Endothelial cell (in vitro differentiated cells): ENCODE data around the gene ST7. TPM values are rescaled to one million over a fixed set of nuclear protein-coding genes. Genes with fewer than 3 reads are reported as not detected.

Experiments
- DNase-seq: peaks from one replicate; pipeline ENCODE4 v3.0.0; 2021; ENCODE audit warnings: low spot score
- H3K27ac Mint-ChIP-seq: one replicate; pipeline ENCODE4 v1.8.0; 2021; ENCODE audit warnings: mixed read lengths, inconsistent platforms; ENCODE audit not compliant: unreplicated experiment
- H3K27me3 Mint-ChIP-seq: one replicate; pipeline ENCODE4 v1.8.0; 2021; ENCODE audit warnings: mild to moderate bottlenecking, moderate library complexity, mixed read lengths, inconsistent platforms; ENCODE audit not compliant: unreplicated experiment
- H3K36me3 Mint-ChIP-seq: one replicate; pipeline ENCODE4 v1.8.0; 2021; ENCODE audit warnings: mild to moderate bottlenecking, low read depth, mixed read lengths, inconsistent platforms; ENCODE audit not compliant: unreplicated experiment
- H3K4me1 Mint-ChIP-seq: one replicate; pipeline ENCODE4 v1.8.0; 2021; ENCODE audit warnings: mild to moderate bottlenecking, mixed read lengths, inconsistent platforms; ENCODE audit not compliant: unreplicated experiment
- H3K4me3 Mint-ChIP-seq: one replicate; pipeline ENCODE4 v1.8.0; 2021; ENCODE audit warnings: mild to moderate bottlenecking, mixed read lengths, inconsistent platforms; ENCODE audit not compliant: unreplicated experiment
- H3K9me3 Mint-ChIP-seq: one replicate; pipeline ENCODE4 v1.8.0; 2021; ENCODE audit warnings: mixed read lengths, inconsistent platforms; ENCODE audit not compliant: unreplicated experiment
- CTCF ChIP-seq: fragments of 200-600 bp; sonication (generic); IDR thresholded peaks from one replicate; pipeline ENCODE4 v1.5.0; 2021; ENCODE audit warnings: antibody characterized with exemption; ENCODE audit not compliant: unreplicated experiment
- total RNA-seq: library from RNA; stranded (reverse); fragmentation: NEBNext Ultra II Directional; extraction: Animal tissue kit (Norgen Biotek cat#: 25700); gene quantifications from one replicate; pipeline ENCODE4 v1.2.1, GENCODE V29; 2021; ENCODE audit not compliant: unreplicated experiment

The ST7 gene
- total RNA-seq, 1 donor from 2014 or later: 44.1 TPM

DNA sequence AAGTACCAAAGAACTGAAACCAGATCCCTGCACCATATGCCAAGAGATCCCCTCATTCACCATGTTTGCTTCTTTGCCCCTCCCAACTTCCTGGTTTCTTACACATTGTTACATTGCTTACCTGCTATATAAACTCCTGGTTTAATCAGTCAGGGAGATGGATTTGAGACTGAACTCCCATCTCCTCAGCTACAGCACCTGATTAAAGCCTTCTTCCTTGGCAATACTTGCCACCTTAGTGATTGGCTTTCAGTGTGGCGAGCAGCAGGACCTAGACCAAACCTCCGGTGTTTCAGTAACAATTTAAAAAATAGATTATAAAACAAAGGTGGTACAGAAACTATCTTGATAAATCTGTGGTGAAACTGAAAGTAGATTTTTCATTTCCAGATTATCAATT, 122.6 kb downstream of the ST7 start:
- no peaks in the 10 kb centered on the region for H3K9me3 Mint-ChIP-seq
- H3K27me3 Mint-ChIP-seq: no peaks in the 10 kb centered on the region
- H3K4me1 Mint-ChIP-seq: peaks cover 9% of the 10 kb centered on the region
- TF ChIP-seq CTCF: no peak
- H3K36me3 Mint-ChIP-seq: peaks cover 5% of the 10 kb centered on the region
- H3K27ac Mint-ChIP-seq: no peak overlapping the region
- no peak overlapping the region for H3K4me3 Mint-ChIP-seq
- DNase-seq: no peak

GRCh38 chr7:117076426-117076943, 123.2 kb downstream of the ST7 start:
- peaks cover 9% of the 10 kb centered on the region for H3K4me1 Mint-ChIP-seq
- peaks cover 5% of the 10 kb centered on the region for H3K36me3 Mint-ChIP-seq
- no peak overlapping the region for H3K4me3 Mint-ChIP-seq
- no peak for DNase-seq
- H3K27me3 Mint-ChIP-seq: no peaks in the 10 kb centered on the region
- TF ChIP-seq CTCF: no peak
- no peaks in the 10 kb centered on the region for H3K9me3 Mint-ChIP-seq
- no peak overlapping the region for H3K27ac Mint-ChIP-seq

DNA sequence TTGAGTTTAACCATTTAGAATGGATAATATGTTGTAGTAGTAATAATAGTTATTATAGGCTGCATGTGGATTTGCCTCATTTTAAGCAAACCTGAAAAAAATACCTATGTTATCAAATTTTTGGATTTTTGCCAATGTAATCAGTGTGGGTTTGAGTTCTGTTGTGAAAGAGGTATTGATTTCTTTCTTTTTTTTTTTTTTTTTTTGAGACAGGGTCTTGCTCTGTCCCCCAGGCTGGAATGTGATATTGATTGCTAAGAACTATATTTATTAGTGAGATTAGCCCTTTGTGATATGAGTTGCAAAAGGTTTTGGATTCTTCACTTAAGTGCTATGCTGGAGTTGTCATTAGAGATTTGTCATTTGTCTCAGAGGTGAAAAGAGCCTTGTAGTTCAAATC, 124.4 kb downstream of the ST7 start:
- TF ChIP-seq CTCF: no peak
- no peaks in the 10 kb centered on the region for H3K9me3 Mint-ChIP-seq
- H3K4me3 Mint-ChIP-seq: no peak overlapping the region
- peaks cover 9% of the 10 kb centered on the region for H3K4me1 Mint-ChIP-seq
- no peaks in the 10 kb centered on the region for H3K27me3 Mint-ChIP-seq
- H3K27ac Mint-ChIP-seq: no peak overlapping the region
- DNase-seq: no peak
- H3K36me3 Mint-ChIP-seq: peaks cover 5% of the 10 kb centered on the region

- H3K4me3 Mint-ChIP-seq: no peak overlapping the region
- peaks cover 26% of the 10 kb centered on the region for H3K4me1 Mint-ChIP-seq
- no peak for TF ChIP-seq CTCF
- H3K27ac Mint-ChIP-seq: no peak overlapping the region
- H3K36me3 Mint-ChIP-seq: no peaks in the 10 kb centered on the region
- no peak for DNase-seq
- no peaks in the 10 kb centered on the region for H3K9me3 Mint-ChIP-seq
- H3K27me3 Mint-ChIP-seq: no peaks in the 10 kb centered on the region
Observed at GRCh38 chr7:117082647-117083046, 129.3 kb downstream of the ST7 start.

DNA sequence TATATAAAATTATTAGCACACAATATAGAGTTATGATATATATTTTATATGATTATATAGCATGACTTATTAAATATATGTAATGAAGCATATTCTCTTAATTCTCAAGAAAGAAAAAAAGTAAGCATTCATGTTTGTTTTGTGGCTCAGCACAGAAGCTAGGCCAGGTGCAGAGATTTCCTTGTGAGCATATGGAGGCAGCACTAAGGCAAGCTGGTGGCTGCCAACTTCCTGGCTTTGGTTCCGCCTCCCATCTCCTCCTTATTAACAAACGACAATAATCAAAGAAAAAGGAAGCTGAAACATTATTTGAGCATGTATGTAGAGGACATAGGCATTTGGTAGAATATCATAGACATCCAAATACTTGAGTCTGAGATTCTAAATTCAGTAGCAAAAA, 130.3 kb downstream of the ST7 start:
- Mint-ChIP-seq H3K9me3 (no peaks in the 10 kb centered on the region), H3K4me3 (no peak overlapping the region), H3K4me1 (peaks cover 32% of the 10 kb centered on the region), H3K27me3 (no peaks in the 10 kb centered on the region), H3K27ac (no peak overlapping the region), H3K36me3 (no peaks in the 10 kb centered on the region)
- DNase-seq: no peak
- no peak for TF ChIP-seq CTCF
